IMR-90 (cell line): Measurements from ENCODE around the gene EXOC2. TPM values are rescaled to one million over a fixed set of nuclear protein-coding genes. Genes with fewer than 3 reads are reported as not detected.

Experiments
- ATAC-seq: fragments of 200-7000 bp; cut with Tn5 transposase; 2 replicates; pipeline ENCODE4 v1.9.1; 2020; ENCODE audit warnings: low read depth, mild to moderate bottlenecking, moderate library complexity
- BruUV-seq: library from RNA; stranded (reverse); fragments of 400-500 nt; replicated peaks from 2 replicates; lab custom pipeline; 2021; lab: Mats Ljungman, UMichigan
- CTCF ChIA-PET: fragments of 300-600 bp; formaldehyde crosslinking; extraction: SDS; loops from one replicate; lab custom pipeline; 2021; ENCODE audit warnings: antibody characterized with exemption; lab: Yijun Ruan, JAX
- POLR2A ChIA-PET: fragments of 300-600 bp; sonication (Branson Sonifier 250); formaldehyde crosslinking; loops from one replicate; lab custom pipeline; 2022; ENCODE audit warnings: antibody characterized with exemption; ENCODE audit not compliant: unreplicated experiment; lab: Charles Lee
- DNase-seq: peaks from one replicate; pipeline ENCODE4 v3.0.0; 2013
- H2AFZ ChIP-seq: replicated peaks from 2 replicates; pipeline ENCODE3; 2013; ENCODE audit warnings: low read length, mild to moderate bottlenecking; ENCODE audit not compliant: poor library complexity
- H2AK5ac ChIP-seq: 2 replicates; pipeline ENCODE4 v1.6.1; 2013; ENCODE audit warnings: low read depth, low read length, inconsistent platforms
- H2AK9ac ChIP-seq: replicated peaks from 2 replicates; pipeline ENCODE3; 2013; ENCODE audit warnings: mild to moderate bottlenecking, low read depth, low read length, moderate library complexity; ENCODE audit not compliant: poor library complexity
- H2BK120ac ChIP-seq: 2 replicates; pipeline ENCODE4 v1.6.1; 2013; ENCODE audit warnings: low read depth, low read length, inconsistent platforms
- H2BK15ac ChIP-seq: 3 replicates; pipeline ENCODE4 v1.6.1; 2013; ENCODE audit warnings: low read depth, low read length, inconsistent platforms
- H2BK20ac ChIP-seq: 2 replicates; pipeline ENCODE4 v1.6.1; 2013; ENCODE audit warnings: low read depth, mild to moderate bottlenecking, inconsistent platforms, low read length, moderate library complexity
- H2BK5ac ChIP-seq: 2 replicates; pipeline ENCODE4 v1.6.1; 2013; ENCODE audit warnings: mild to moderate bottlenecking, low read depth, low read length, inconsistent platforms; ENCODE audit not compliant: poor library complexity, severe bottlenecking
- H3K14ac ChIP-seq: replicated peaks from 2 replicates; pipeline ENCODE4 v1.6.1; 2013; ENCODE audit warnings: low read depth, low read length, inconsistent platforms
- H3K18ac ChIP-seq: 2 replicates; pipeline ENCODE4 v1.6.1; 2013; ENCODE audit warnings: low read depth, low read length, control low read depth
- H3K23ac ChIP-seq: 2 replicates; pipeline ENCODE4 v1.6.1; 2013; ENCODE audit warnings: low read depth, low read length, inconsistent platforms
- H3K27ac ChIP-seq: 2 replicates; pipeline ENCODE4 v1.5.1; 2013; ENCODE audit warnings: mild to moderate bottlenecking, control low read depth, low read length; ENCODE audit not compliant: insufficient read depth
- H3K27me3 ChIP-seq: 2 replicates; pipeline ENCODE4 v1.6.1; 2013; ENCODE audit warnings: low read length; ENCODE audit not compliant: control insufficient read depth, insufficient read depth
- H3K36me3 ChIP-seq: 2 replicates; pipeline ENCODE4 v1.6.1; 2013; ENCODE audit warnings: low read length, mixed read lengths; ENCODE audit not compliant: control insufficient read depth, insufficient read depth
- H3K4ac ChIP-seq: 2 replicates; pipeline ENCODE4 v1.6.1; 2013; ENCODE audit warnings: low read depth, low read length, inconsistent platforms
- H3K4me1 ChIP-seq: 2 replicates; pipeline ENCODE4 v1.6.1; 2013; ENCODE audit warnings: low read length, mixed read lengths; ENCODE audit not compliant: control insufficient read depth, insufficient read depth
- H3K4me2 ChIP-seq: 2 replicates; pipeline ENCODE4 v1.6.1; 2013; ENCODE audit warnings: low read depth, mild to moderate bottlenecking, control low read depth, low read length, moderate library complexity
- H3K4me3 ChIP-seq: 2 replicates; pipeline ENCODE4 v1.5.1; 2013; ENCODE audit warnings: low read depth, mild to moderate bottlenecking, control low read depth, low read length, moderate library complexity; ENCODE audit not compliant: insufficient read depth
- H3K56ac ChIP-seq: 2 replicates; pipeline ENCODE4 v1.6.1; 2013; ENCODE audit warnings: low read length, inconsistent platforms; ENCODE audit not compliant: insufficient read depth; ENCODE audit errors: extremely low read depth
- H3K79me1 ChIP-seq, 2 experiments: 2 replicates each; pipeline ENCODE4 v1.6.1; 2013; ENCODE audit warnings: low read length in 2 of 2, inconsistent platforms in 1 of 2, low read depth in 1 of 2
- H3K9ac ChIP-seq: 2 replicates; pipeline ENCODE4 v1.6.1; 2013; ENCODE audit warnings: low read depth, low read length, control low read depth
- H3K9me1 ChIP-seq: 2 replicates; pipeline ENCODE4 v1.6.1; 2013; ENCODE audit warnings: low read length, inconsistent platforms; ENCODE audit not compliant: insufficient read depth
- H3K9me3 ChIP-seq: 2 replicates; pipeline ENCODE4 v1.6.1; 2013; ENCODE audit warnings: low read length; ENCODE audit not compliant: control insufficient read depth, insufficient read depth
- H4K20me1 ChIP-seq: 2 replicates; pipeline ENCODE4 v1.6.1; 2013; ENCODE audit warnings: low read length, inconsistent platforms; ENCODE audit not compliant: insufficient read depth
- H4K5ac ChIP-seq: 2 replicates; pipeline ENCODE4 v1.6.1; 2013; ENCODE audit warnings: mild to moderate bottlenecking, low read depth, low read length, control low read depth
- H4K8ac ChIP-seq, 2 experiments: 2 replicates each; pipeline ENCODE4 v1.6.1; 2013; ENCODE audit warnings: low read depth in 2 of 2, low read length in 2 of 2, control low read depth in 1 of 2, inconsistent platforms in 1 of 2
- H4K91ac ChIP-seq: 2 replicates; pipeline ENCODE4 v1.6.1; 2013; ENCODE audit warnings: low read depth, low read length, inconsistent platforms; ENCODE audit not compliant: insufficient read depth
- BHLHE40 ChIP-seq: fragments of 150-350 bp; IDR thresholded peaks from 2 replicates; pipeline ENCODE4 v1.6.1; 2016; ENCODE audit warnings: mild to moderate bottlenecking, low read depth, low read length
- CHD1 ChIP-seq: IDR thresholded peaks from 2 replicates; pipeline ENCODE4 v1.6.1; 2012; ENCODE audit warnings: low read depth, low read length, improper control_type of control experiment
- FOS ChIP-seq: fragments of 150-350 bp; IDR thresholded peaks from 2 replicates; pipeline ENCODE4 v1.6.1; 2016; ENCODE audit warnings: low read depth, low read length
- MAZ ChIP-seq: IDR thresholded peaks from 2 replicates; pipeline ENCODE4 v1.6.1; 2012; ENCODE audit warnings: low read depth, mild to moderate bottlenecking, low read length, improper control_type of control experiment, moderate library complexity, borderline replicate concordance
- MXI1 ChIP-seq: IDR thresholded peaks from 2 replicates; pipeline ENCODE4 v1.6.1; 2012; ENCODE audit warnings: low read depth, mild to moderate bottlenecking, low read length, moderate library complexity, borderline replicate concordance
- NFE2L2 ChIP-seq: fragments of 150-350 bp; IDR thresholded peaks from 2 replicates; pipeline ENCODE4 v1.6.1; 2016; ENCODE audit warnings: low read depth, mild to moderate bottlenecking, low read length
- POLR2A ChIP-seq: IDR thresholded peaks from 2 replicates; pipeline ENCODE4 v1.6.1; 2012; ENCODE audit warnings: mild to moderate bottlenecking, low read depth, low read length
- RAD21 ChIP-seq: IDR thresholded peaks from 2 replicates; pipeline ENCODE4 v1.6.1; 2012; ENCODE audit warnings: low read length, improper control_type of control experiment
- SMC3 ChIP-seq: fragments of 150-350 bp; IDR thresholded peaks from 2 replicates; pipeline ENCODE4 v1.6.1; 2016; ENCODE audit warnings: low read depth, mild to moderate bottlenecking, antibody characterized with exemption, low read length, moderate library complexity
- WGBS, 2 experiments: methylation state at CpG; one replicate each; pipeline versions ENCODE4 v1.1.5 to v1.1.7; 2013; ENCODE audit warnings: missing lambda C conversion rate in 2 of 2; ENCODE audit not compliant: insufficient read length in 1 of 2; ENCODE audit errors: extremely low coverage in 2 of 2; 5-methylcytosine and 5-hydroxymethylcytosine counted together
- dilution Hi-C: fragments of 300-500 bp; cut with HindIII; formaldehyde crosslinking; loops from one replicate; pipeline ENCODE4 v1.14.3; 2018; ENCODE audit warnings: low sequenced_read_pairs; ENCODE audit not compliant: unreplicated experiment
- in situ Hi-C: fragments of 300-500 bp; cut with MboI; formaldehyde crosslinking; loops from 3 replicates; pipeline ENCODE4 v1.14.3; 2019; ENCODE audit warnings: low sequenced_read_pairs, inconsistent platforms, mixed read lengths
- intact Hi-C: fragments of 100-400 bp; cut with micrococcal nuclease; formaldehyde crosslinking; loops from 2 replicates; pipeline ENCODE4 v1.10.0; 2022
- polyA plus RNA-seq, 3 experiments: library from polyadenylated mRNA; depleted of rRNA; stranded (reverse); fragments of >200 nt; gene quantifications; 2 replicates each; pipeline ENCODE4 v1.2.3, GENCODE V29; 2012; ENCODE audit warnings: low replicate concordance in 1 of 3
- total RNA-seq: library from RNA; depleted of rRNA; stranded (reverse); fragments of >200 nt; gene quantifications from 2 replicates; pipeline ENCODE4 v1.2.3, GENCODE V29; 2012
- TF ChIP-seq, protein P1 (sequence below): fragments of 150-350 bp; IDR thresholded peaks from 2 replicates; pipeline ENCODE4 v1.6.1; 2016; ENCODE audit warnings: low read depth, mild to moderate bottlenecking, low read length, moderate library complexity, borderline replicate concordance

EXOC2 gene
- total and polyA plus RNA-seq, 2 of the 4 experiments (the other 2 are of a cell fraction), result 13.1 to 37.3 TPM

DNA sequence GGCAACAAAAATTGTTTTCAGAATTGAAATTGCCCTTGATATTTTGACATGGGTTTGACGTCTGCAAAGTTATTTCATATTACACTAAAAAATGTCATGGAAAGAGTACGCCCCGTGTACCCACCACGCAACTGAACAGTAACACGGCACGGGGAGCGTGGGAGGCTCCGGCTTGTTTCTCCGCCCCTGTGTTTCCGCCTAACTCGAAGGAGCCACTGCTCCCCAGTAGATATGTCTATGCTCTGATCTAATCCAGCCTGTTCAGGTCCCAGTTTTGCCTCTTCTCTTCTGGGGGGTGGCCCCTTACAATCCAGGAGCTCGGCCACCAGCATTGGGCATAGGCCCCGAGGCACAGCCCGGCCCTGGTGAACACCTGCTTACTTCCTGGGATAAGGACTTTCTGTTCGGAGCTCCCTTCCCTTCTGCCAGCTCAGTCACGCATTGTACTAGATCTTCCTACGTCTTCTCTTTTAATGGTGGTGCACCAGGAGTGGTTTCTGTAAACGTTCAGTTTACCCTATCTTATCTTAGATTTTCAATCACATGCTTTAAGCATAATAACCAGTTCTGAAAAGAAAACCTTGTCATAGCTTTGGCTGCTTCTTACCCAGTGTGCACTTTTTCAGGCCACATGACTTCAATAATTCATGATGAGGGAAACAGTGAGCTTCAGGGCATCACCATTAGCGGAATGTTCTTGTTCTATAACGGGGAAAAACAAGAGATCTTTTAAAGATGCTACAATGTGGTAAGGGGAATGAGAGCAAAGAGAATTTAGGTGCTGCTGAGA is 43.9 kb upstream of the EXOC2 start:
- Histone ChIP-seq H3K36me3 (no peaks in the 10 kb centered on the region), H4K20me1 (no peaks in the 10 kb centered on the region), H3K27ac (no peak overlapping the region), H3K9me3 (no peaks in the 10 kb centered on the region), H2BK15ac (no peak overlapping the region), H2AK9ac (no peak overlapping the region), H2BK20ac (no peak overlapping the region), H3K9ac (no peak overlapping the region), H3K4me2 (no peak overlapping the region), H3K23ac (no peak overlapping the region), H3K14ac (no peak overlapping the region), H3K56ac (no peak overlapping the region), H3K4me3 (no peak overlapping the region), H3K27me3 (peaks cover 6% of the 10 kb centered on the region), H4K8ac (no peak overlapping the region), H3K4ac (no peak overlapping the region), H2BK120ac (no peak overlapping the region), H3K4me1 (no peaks in the 10 kb centered on the region), H2AK5ac (no peak overlapping the region), H4K91ac (no peak overlapping the region), H4K5ac (no peak overlapping the region), H3K79me1 (no peaks in the 10 kb centered on the region), H2AFZ (no peak overlapping the region), H3K18ac (no peak overlapping the region), H3K9me1 (no peaks in the 10 kb centered on the region), H2BK5ac (no peak overlapping the region)
- no peak for TF ChIP-seq NFE2L2
- no peak for TF ChIP-seq POLR2A
- no peak for TF ChIP-seq CHD1
- no peak for TF ChIP-seq MXI1
- TF ChIP-seq SMC3, result no peak
- no peak for TF ChIP-seq BHLHE40
- TF ChIP-seq RAD21, result no peak
- no peak for TF ChIP-seq MAZ
- TF ChIP-seq, protein P1, sequence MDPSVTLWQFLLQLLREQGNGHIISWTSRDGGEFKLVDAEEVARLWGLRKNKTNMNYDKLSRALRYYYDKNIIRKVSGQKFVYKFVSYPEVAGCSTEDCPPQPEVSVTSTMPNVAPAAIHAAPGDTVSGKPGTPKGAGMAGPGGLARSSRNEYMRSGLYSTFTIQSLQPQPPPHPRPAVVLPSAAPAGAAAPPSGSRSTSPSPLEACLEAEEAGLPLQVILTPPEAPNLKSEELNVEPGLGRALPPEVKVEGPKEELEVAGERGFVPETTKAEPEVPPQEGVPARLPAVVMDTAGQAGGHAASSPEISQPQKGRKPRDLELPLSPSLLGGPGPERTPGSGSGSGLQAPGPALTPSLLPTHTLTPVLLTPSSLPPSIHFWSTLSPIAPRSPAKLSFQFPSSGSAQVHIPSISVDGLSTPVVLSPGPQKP, result no peak
- TF ChIP-seq FOS, result no peak
- dilution Hi-C loops (no loop called here), intact Hi-C loops (no loop called here), in situ Hi-C loops (no loop called here)
- ChIA-PET CTCF (interaction anchor here (1.0 to 1.4 kb wide), 2 partner anchors 15 to 17 kb away, joined by 3 to 5 read pairs; no protein-coding TSS in a partner anchor), POLR2A (no interaction called here)
- 69% methylated on average over 3 of the region's 20 CpGs; no CpG with 5 or more reads in 1 of the 2 experiments for WGBS, 2 experiments
- no TSS peak for BruUV-seq
- ATAC-seq (no peak), DNase-seq (no peak)
